Activated naive CD8-positive, alpha-beta T cell treated with anti-CD3 and anti-CD28 coated beads, Interleukin-2, amount 50 U/mL, for 24 hours (primary cell): ENCODE results near the gene FAT2.
"Not testable (repeated sequence)": the region's sequence is repeated elsewhere in the genome, so short reads cannot be mapped to it uniquely, and the experiment has no call there.

Experiments used
- ATAC-seq: fragments of 150-1000 bp; cut with Tn5 transposase; one replicate; pipeline ENCODE4 v1.10.0; 2021
- DNase-seq: peaks from one replicate; pipeline ENCODE4 v3.0.0; 2021
- H3K27ac Mint-ChIP-seq: one replicate; pipeline ENCODE4 v1.8.0; 2021; ENCODE audit warnings: mild to moderate bottlenecking, mixed read lengths
- H3K27me3 Mint-ChIP-seq: one replicate; pipeline ENCODE4 v1.8.0; 2021; ENCODE audit warnings: mixed read lengths
- H3K36me3 Mint-ChIP-seq: one replicate; pipeline ENCODE4 v1.8.0; 2021; ENCODE audit warnings: low read depth, mixed read lengths
- H3K4me1 Mint-ChIP-seq: one replicate; pipeline ENCODE4 v1.8.0; 2021; ENCODE audit warnings: mixed read lengths
- H3K4me3 Mint-ChIP-seq: one replicate; pipeline ENCODE4 v1.8.0; 2021; ENCODE audit warnings: mild to moderate bottlenecking, moderate library complexity, mixed read lengths
- H3K9me3 Mint-ChIP-seq: one replicate; pipeline ENCODE4 v1.8.0; 2021; ENCODE audit warnings: mixed read lengths

Gene FAT2

DNA sequence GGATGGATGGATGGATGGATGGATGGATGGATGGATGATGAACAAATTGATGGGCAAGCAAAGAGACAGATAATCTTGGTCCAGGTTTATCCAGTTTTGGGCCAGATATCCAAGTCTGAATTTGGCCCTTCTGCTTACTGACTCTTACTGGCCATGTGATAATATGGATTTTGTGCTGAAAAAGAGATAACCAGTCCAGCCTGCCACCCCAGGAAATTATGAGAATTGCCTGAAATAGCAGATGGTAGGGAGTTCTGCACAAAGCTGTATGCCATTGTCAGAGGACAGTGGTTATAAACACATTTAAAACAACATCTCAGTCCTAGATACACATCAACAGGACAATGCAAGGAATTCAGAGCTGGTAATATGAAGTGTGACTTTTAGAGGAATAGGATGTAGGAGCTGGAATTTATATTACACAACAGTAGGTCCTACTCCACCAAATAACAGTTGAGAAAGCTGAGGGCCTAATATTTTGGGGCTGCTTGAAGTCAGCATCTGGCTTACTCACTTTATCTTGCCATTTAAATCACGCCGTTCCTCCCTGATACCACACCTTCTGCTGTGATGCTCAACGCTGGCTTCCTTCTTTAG, 9.0 kb upstream of the FAT2 start:
- Mint-ChIP-seq H3K4me1 (no peaks in the 10 kb centered on the region), H3K27me3 (no peaks in the 10 kb centered on the region)
- no peak for ATAC-seq

GRCh38 chr5:151598984-151599383, 7.9 kb upstream of the FAT2 start:
- Mint-ChIP-seq H3K36me3 (no peaks in the 10 kb centered on the region), H3K9me3 (no peaks in the 10 kb centered on the region), H3K27me3 (no peaks in the 10 kb centered on the region), H3K4me3 (no peak overlapping the region), H3K27ac (no peak overlapping the region), H3K4me1 (no peaks in the 10 kb centered on the region)
- DNase-seq (no peak), ATAC-seq (no peak)

More for the DNA sequence above, 9.0 kb upstream of the FAT2 start:
- Mint-ChIP-seq H3K36me3 (no peaks in the 10 kb centered on the region), H3K27ac (no peak overlapping the region), H3K9me3 (no peaks in the 10 kb centered on the region), H3K4me3 (no peak overlapping the region)
- no peak for DNase-seq

DNA sequence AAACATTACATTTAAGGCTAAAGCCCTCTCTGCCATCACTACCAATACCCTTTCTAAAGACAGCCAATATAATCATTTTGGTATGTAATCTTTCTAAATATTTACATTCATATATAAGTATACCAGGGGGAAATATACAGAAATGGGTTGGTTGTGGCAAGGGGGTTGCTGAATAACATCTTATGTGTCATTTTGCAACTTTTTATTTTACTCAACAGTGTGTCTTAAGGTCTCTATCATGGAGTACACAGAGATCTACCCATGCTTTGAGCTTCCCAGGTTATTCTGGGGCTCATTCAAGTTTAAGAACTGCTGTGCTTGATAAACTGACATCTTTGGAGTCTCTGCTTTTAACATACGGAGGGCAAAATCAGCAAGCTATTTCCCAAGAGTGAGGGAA, 7.4 kb upstream of the FAT2 start:
- Mint-ChIP-seq H3K4me3 (no peak overlapping the region), H3K9me3 (no peaks in the 10 kb centered on the region), H3K27ac (no peak overlapping the region), H3K4me1 (no peaks in the 10 kb centered on the region), H3K27me3 (no peaks in the 10 kb centered on the region), H3K36me3 (no peaks in the 10 kb centered on the region)
- no peak for DNase-seq
- ATAC-seq: no peak

GRCh38 chr5:151597749-151598148, 6.6 kb upstream of the FAT2 start:
- H3K27ac Mint-ChIP-seq: no peak overlapping the region
- H3K4me1 Mint-ChIP-seq: no peaks in the 10 kb centered on the region
- ATAC-seq: no peak
- H3K27me3 Mint-ChIP-seq: no peaks in the 10 kb centered on the region
- H3K9me3 Mint-ChIP-seq: no peaks in the 10 kb centered on the region
- DNase-seq: no peak
- H3K36me3 Mint-ChIP-seq: no peaks in the 10 kb centered on the region
- H3K4me3 Mint-ChIP-seq: no peak overlapping the region

GRCh38 chr5:151596828-151597539, 5.9 kb upstream of the FAT2 start:
- H3K27ac Mint-ChIP-seq: no peak overlapping the region
- H3K4me3 Mint-ChIP-seq: no peak overlapping the region
- no peak for ATAC-seq
- H3K27me3 Mint-ChIP-seq: no peaks in the 10 kb centered on the region
- no peaks in the 10 kb centered on the region for H3K9me3 Mint-ChIP-seq
- no peak for DNase-seq
- H3K36me3 Mint-ChIP-seq: no peaks in the 10 kb centered on the region
- H3K4me1 Mint-ChIP-seq: no peaks in the 10 kb centered on the region

DNA sequence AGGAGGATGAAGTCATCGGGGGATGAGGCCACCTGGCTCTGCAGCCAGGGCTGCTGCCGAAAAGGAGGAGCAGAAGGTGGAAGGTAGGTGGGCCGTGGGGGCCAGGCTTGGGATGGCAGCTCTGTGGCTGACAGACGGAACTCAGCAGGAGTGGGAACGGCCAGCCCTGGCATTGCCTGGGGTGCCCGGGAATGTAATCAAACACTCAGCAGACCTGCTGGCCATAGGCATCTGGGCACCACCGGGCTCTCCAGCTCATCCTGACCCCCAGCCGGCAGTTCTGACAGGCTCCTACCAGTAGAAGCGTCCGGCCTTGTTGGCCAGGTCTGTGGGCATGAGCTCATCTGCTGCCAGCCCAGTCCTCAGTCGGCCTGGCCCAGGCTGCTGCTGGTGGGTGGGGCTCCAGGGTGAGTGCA, 4.3 kb upstream of the FAT2 start:
- DNase-seq (no peak), ATAC-seq (no peak)
- Mint-ChIP-seq H3K9me3 (no peaks in the 10 kb centered on the region), H3K4me1 (no peaks in the 10 kb centered on the region), H3K4me3 (no peak overlapping the region), H3K36me3 (no peaks in the 10 kb centered on the region), H3K27ac (no peak overlapping the region), H3K27me3 (no peaks in the 10 kb centered on the region)

GRCh38 chr5:151592855-151593408, 1.8 kb upstream of the FAT2 start:
- Mint-ChIP-seq H3K9me3 (no peaks in the 10 kb centered on the region), H3K4me3 (no peak overlapping the region), H3K27me3 (no peaks in the 10 kb centered on the region), H3K27ac (no peak overlapping the region), H3K4me1 (no peaks in the 10 kb centered on the region), H3K36me3 (no peaks in the 10 kb centered on the region)
- DNase-seq (no peak), ATAC-seq (no peak)

DNA sequence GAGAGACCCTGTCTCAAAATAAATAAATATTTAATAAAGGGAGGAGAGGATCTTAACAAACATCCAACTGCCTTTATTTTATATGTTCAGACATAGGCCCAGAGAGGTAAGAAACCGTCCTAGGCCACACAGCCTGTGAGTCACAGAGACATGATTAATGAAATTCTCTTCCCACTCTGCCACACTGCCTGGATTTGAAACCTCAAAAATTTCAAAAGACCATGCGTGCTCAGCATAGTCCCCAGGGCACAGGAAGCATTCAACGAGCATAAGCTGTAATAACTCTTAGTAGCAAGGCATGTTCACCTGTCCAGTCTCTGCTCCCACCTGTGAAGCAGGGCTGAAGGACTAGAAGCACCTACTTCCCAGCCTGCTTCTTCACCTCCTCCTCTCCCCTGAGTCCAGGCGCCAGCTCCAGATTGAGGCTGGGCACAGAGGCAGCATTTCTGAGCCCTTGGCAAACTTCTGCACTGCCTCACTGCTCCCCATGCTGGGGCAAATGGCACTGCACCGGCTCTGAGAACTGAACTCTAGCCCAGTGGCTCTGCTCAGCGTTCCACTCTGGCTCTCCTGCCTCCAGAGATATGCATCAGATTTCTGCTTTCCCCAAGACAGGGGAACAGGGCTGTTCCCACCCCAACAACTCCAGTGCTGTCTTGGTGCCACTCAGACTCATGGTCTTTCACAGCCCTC, 1.1 kb downstream of the FAT2 start:
- H3K27ac Mint-ChIP-seq: no peak overlapping the region
- ATAC-seq (peak; percentile 53), DNase-seq (no peak)
- no peaks in the 10 kb centered on the region for H3K4me1 Mint-ChIP-seq
- no peaks in the 10 kb centered on the region for H3K36me3 Mint-ChIP-seq
- H3K4me3 Mint-ChIP-seq: no peak overlapping the region
- H3K9me3 Mint-ChIP-seq: no peaks in the 10 kb centered on the region
- H3K27me3 Mint-ChIP-seq: no peaks in the 10 kb centered on the region

GRCh38 chr5:151587796-151588555, 3.2 kb downstream of the FAT2 start:
- no peak for DNase-seq
- no peak overlapping the region for H3K27ac Mint-ChIP-seq
- no peaks in the 10 kb centered on the region for H3K36me3 Mint-ChIP-seq
- H3K4me1 Mint-ChIP-seq: no peaks in the 10 kb centered on the region
- no peaks in the 10 kb centered on the region for H3K27me3 Mint-ChIP-seq
- no peak overlapping the region for H3K4me3 Mint-ChIP-seq
- no peaks in the 10 kb centered on the region for H3K9me3 Mint-ChIP-seq
- ATAC-seq: no peak

GRCh38 chr5:151585970-151586369, 5.2 kb downstream of the FAT2 start:
- H3K4me1 Mint-ChIP-seq: no peaks in the 10 kb centered on the region

GRCh38 chr5:151585344-151585743, 5.8 kb downstream of the FAT2 start:
- not testable (repeated sequence) for H3K27ac Mint-ChIP-seq, H3K36me3 Mint-ChIP-seq, ATAC-seq, H3K9me3 Mint-ChIP-seq, DNase-seq, H3K4me1 Mint-ChIP-seq, H3K4me3 Mint-ChIP-seq, H3K27me3 Mint-ChIP-seq

More at GRCh38 chr5:151585970-151586369, 5.2 kb downstream of the FAT2 start:
- Mint-ChIP-seq H3K36me3 (no peaks in the 10 kb centered on the region), H3K9me3 (no peaks in the 10 kb centered on the region), H3K4me3 (no peak overlapping the region), H3K27me3 (no peaks in the 10 kb centered on the region), H3K27ac (no peak overlapping the region)
- ATAC-seq: no peak
- DNase-seq: no peak

GRCh38 chr5:151584057-151584937, 6.8 kb downstream of the FAT2 start:
- ATAC-seq: no peak

DNA sequence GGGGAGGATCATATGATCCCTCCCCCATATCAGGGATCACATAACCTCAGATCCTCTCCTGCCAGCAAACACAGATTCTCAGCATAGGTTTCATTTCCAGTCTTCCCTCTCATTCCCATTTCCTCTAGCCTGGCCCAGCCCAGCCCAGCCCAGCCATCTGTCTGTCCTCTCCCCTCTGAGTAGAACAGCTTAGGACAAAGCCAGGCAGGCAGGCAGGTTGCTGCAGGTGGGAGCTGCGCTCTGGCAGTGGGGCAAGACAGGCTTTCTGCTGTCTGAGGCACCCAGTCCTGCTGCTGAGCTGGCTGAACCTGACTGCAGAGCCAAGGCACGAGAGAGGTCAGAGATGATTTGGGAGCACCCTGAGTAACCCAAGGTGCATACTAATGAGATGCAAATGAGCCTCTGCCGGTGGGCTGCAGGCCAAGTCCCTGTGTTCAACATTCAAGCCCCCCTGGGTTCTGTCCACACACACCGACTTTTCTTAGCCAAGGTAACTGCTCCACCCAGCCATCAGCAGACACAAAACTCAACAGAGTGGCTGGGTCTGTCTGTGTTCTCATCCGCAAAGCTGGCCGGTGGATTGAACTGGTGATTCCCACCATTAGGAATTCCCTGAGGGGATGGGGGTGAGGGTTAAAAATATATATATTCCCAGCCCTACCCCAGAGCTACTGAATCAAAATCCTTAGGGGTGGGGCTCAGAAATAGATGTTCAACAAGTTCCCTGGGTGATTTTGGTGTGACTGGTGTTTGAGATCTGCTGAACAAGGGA, 9.1 kb downstream of the FAT2 start:
- Mint-ChIP-seq H3K36me3 (no peaks in the 10 kb centered on the region), H3K9me3 (no peaks in the 10 kb centered on the region), H3K4me1 (peaks cover 17% of the 10 kb centered on the region), H3K4me3 (no peak overlapping the region), H3K27me3 (no peaks in the 10 kb centered on the region), H3K27ac (no peak overlapping the region)
- ATAC-seq: no peak
- DNase-seq: no peak

More at GRCh38 chr5:151584057-151584937, 6.8 kb downstream of the FAT2 start:
- Mint-ChIP-seq H3K4me1 (no peaks in the 10 kb centered on the region), H3K9me3 (no peaks in the 10 kb centered on the region), H3K4me3 (no peak overlapping the region), H3K36me3 (no peaks in the 10 kb centered on the region), H3K27me3 (no peaks in the 10 kb centered on the region), H3K27ac (no peak overlapping the region)
- no peak for DNase-seq
